H4 (cell line): ENCODE results near the gene TP53I13. TPM values are rescaled to one million over a fixed set of nuclear protein-coding genes. Genes with fewer than 3 reads are reported as not detected.

Experiments
- DNase-seq: peaks from one replicate; pipeline ENCODE4 v3.0.0-alpha.2; 2015; ENCODE audit warnings: low spot score
- total RNA-seq: library from RNA; depleted of rRNA; stranded (reverse); fragments of >200 nt; shearing (Covaris generic); gene quantifications from 2 replicates; pipeline ENCODE4 v1.2.3, GENCODE V29; 2014

Gene TP53I13
- total RNA-seq, 1 experiment from 2014 or later = 16.0 TPM

- DNase-seq = no peak
Observed at GRCh38 chr17:29567304-29567553, 1.3 kb upstream of the TP53I13 start.

- DNase-seq = peak; percentile 55
Observed at GRCh38 chr17:29567554-29568330, 759 bp upstream of the TP53I13 start.

- no peak for DNase-seq
Observed at GRCh38 chr17:29569245-29569950, 897 bp downstream of the TP53I13 start.

GRCh38 chr17:29570521-29570920, 2.0 kb downstream of the TP53I13 start:
- DNase-seq = no peak

GRCh38 chr17:29571486-29571882, 3.0 kb downstream of the TP53I13 start:
- DNase-seq = no peak

- no peak for DNase-seq
Observed at GRCh38 chr17:29571883-29572681, 3.6 kb downstream of the TP53I13 start.

- no peak for DNase-seq
Observed at GRCh38 chr17:29572691-29573557, 4.4 kb downstream of the TP53I13 start.

- DNase-seq = no peak
Observed at GRCh38 chr17:29573558-29573869, 5.0 kb downstream of the TP53I13 start.

GRCh38 chr17:29573871-29574731, 5.6 kb downstream of the TP53I13 start:
- DNase-seq = no peak

GRCh38 chr17:29574732-29575510, 6.4 kb downstream of the TP53I13 start:
- no peak for DNase-seq

- DNase-seq = no peak
Observed at GRCh38 chr17:29575511-29576213, 7.2 kb downstream of the TP53I13 start.

- no peak for DNase-seq
Observed at GRCh38 chr17:29576214-29577000, 7.9 kb downstream of the TP53I13 start.

GRCh38 chr17:29577001-29577370, 8.5 kb downstream of the TP53I13 start:
- DNase-seq = no peak

GRCh38 chr17:29577385-29578211, 9.1 kb downstream of the TP53I13 start:
- DNase-seq = no peak

GRCh38 chr17:29578626-29579485, 10.4 kb downstream of the TP53I13 start:
- no peak for DNase-seq

GRCh38 chr17:29579866-29580771, 11.6 kb downstream of the TP53I13 start:
- DNase-seq = peak; percentile 79
